Transverse colon (tissue), 4 donors: ENCODE results near the gene STMP1.
"Not testable (repeated sequence)": the region's sequence is repeated elsewhere in the genome, so short reads cannot be mapped to it uniquely, and the experiment has no call there.

Source experiments
- EP300 ChIP-seq: sonication (generic); formaldehyde crosslinking; IDR thresholded peaks from one replicate; pipeline ENCODE4 v1.6.1; 2017; ENCODE audit warnings: antibody characterized with exemption, low read depth
- POLR2A ChIP-seq: fragments of 450-650 bp; IDR thresholded peaks from one replicate; pipeline ENCODE4 v1.6.1; 2016; ENCODE audit warnings: antibody characterized with exemption, mild to moderate bottlenecking, moderate library complexity
- POLR2AphosphoS5 ChIP-seq, 3 donors: sonication (generic); formaldehyde crosslinking; IDR thresholded peaks; one replicate each; pipeline ENCODE4 v1.6.1; 2016; ENCODE audit warnings: antibody characterized with exemption in 3 of 3
- TF ChIP-seq, protein P1 (sequence below), 5 experiments: fragments of 200-600 bp in 3 of 5; fragments of 450-650 bp in 2 of 5; sonication (generic) in 3 of 5; IDR thresholded peaks; 1 replicate in 2 of 5; 2 replicates in 3 of 5; pipeline ENCODE4 v1.5.1; 2016 to 2017; ENCODE audit warnings: antibody characterized with exemption in 5 of 5, inconsistent platforms in 3 of 5, mild to moderate bottlenecking in 2 of 5, moderate library complexity in 1 of 5

DNA sequence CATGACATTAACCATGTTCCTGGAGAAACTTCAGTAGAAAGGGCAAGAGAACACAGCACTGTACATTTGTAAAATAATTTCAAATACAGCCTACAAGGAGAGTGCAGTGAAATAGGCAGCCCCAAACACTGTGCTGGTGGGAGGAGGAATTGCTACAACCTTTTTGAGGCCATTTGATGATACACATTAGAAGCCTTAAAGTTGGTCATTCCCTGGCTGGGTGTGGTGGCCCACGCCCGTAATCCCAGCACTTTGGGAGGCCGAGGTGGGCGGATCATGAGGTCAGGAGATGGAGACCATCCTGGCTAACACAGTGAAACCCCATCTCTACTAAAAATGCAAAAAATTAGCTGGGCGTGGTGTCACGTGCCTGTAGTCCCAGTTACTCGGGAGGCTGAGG lies 30.3 kb downstream of the STMP1 start:
- TF ChIP-seq, protein P1, sequence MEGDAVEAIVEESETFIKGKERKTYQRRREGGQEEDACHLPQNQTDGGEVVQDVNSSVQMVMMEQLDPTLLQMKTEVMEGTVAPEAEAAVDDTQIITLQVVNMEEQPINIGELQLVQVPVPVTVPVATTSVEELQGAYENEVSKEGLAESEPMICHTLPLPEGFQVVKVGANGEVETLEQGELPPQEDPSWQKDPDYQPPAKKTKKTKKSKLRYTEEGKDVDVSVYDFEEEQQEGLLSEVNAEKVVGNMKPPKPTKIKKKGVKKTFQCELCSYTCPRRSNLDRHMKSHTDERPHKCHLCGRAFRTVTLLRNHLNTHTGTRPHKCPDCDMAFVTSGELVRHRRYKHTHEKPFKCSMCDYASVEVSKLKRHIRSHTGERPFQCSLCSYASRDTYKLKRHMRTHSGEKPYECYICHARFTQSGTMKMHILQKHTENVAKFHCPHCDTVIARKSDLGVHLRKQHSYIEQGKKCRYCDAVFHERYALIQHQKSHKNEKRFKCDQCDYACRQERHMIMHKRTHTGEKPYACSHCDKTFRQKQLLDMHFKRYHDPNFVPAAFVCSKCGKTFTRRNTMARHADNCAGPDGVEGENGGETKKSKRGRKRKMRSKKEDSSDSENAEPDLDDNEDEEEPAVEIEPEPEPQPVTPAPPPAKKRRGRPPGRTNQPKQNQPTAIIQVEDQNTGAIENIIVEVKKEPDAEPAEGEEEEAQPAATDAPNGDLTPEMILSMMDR (IDR thresholded peaks at IDR 0.05), result not testable (repeated sequence)
- not testable (repeated sequence) for TF ChIP-seq POLR2AphosphoS5 (IDR thresholded peaks at IDR 0.05); POLR2A; EP300
